Adrenal gland (tissue), 5 donors: ENCODE data around the gene MYO10.
"Not testable (repeated sequence)": the region's sequence is repeated elsewhere in the genome, so short reads cannot be mapped to it uniquely, and the experiment has no call there.

Experiments used
- POLR2A ChIP-seq, 2 donors: fragments of 450-650 bp; IDR thresholded peaks; one replicate each; pipeline ENCODE4 v1.6.1; 2017; ENCODE audit warnings: antibody characterized with exemption in 2 of 2, mild to moderate bottlenecking in 2 of 2, moderate library complexity in 1 of 2
- TF ChIP-seq, protein P1 (sequence below), 6 experiments: fragments of 450-650 bp in 4 of 6; fragments of 200-600 bp in 2 of 6; sonication (generic) in 1 of 6; IDR thresholded peaks; 1 replicate in 5 of 6; 2 replicates in 1 of 6; pipeline versions ENCODE4 v1.5.1 to v1.8.0; 2016 to 2021; ENCODE audit warnings: antibody characterized with exemption in 6 of 6, mild to moderate bottlenecking in 2 of 6, moderate library complexity in 1 of 6
- donor health status: DM: no; HTN: no; CAD: no.

DNA sequence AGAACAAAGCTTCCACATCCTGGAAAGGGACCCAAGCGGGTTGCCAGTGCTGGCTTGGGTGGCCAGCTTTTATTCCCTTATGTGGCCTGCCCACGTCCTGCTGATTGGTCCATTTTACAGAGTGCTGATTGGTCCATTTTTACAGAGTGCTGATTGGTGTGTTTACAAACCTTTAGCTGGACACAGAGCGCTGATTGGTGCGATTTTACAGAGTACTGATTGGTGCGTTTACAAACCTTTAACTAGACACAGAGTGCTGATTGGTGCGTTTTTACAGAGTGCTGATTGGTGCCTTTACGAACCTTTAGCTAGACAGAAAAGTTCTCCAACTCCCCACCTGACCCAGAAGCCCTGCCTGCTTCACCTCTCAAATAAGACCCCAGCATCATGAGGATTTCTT, 49.2 kb upstream of the MYO10 start:
- TF ChIP-seq, protein P1, sequence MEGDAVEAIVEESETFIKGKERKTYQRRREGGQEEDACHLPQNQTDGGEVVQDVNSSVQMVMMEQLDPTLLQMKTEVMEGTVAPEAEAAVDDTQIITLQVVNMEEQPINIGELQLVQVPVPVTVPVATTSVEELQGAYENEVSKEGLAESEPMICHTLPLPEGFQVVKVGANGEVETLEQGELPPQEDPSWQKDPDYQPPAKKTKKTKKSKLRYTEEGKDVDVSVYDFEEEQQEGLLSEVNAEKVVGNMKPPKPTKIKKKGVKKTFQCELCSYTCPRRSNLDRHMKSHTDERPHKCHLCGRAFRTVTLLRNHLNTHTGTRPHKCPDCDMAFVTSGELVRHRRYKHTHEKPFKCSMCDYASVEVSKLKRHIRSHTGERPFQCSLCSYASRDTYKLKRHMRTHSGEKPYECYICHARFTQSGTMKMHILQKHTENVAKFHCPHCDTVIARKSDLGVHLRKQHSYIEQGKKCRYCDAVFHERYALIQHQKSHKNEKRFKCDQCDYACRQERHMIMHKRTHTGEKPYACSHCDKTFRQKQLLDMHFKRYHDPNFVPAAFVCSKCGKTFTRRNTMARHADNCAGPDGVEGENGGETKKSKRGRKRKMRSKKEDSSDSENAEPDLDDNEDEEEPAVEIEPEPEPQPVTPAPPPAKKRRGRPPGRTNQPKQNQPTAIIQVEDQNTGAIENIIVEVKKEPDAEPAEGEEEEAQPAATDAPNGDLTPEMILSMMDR (IDR thresholded peaks at IDR 0.05), result not testable (repeated sequence)
- TF ChIP-seq POLR2A (IDR thresholded peaks at IDR 0.05), result not testable (repeated sequence)
